Tibial nerve (tissue), 4 donors: ENCODE measurements around the gene ADAMTS2.

Experiments used
- CTCF ChIP-seq, 5 experiments: fragments of 200-600 bp in 3 of 5; fragments of 450-650 bp in 2 of 5; sonication (generic) in 3 of 5; IDR thresholded peaks; one replicate each; pipeline ENCODE4 v1.5.1; 2016 to 2019; ENCODE audit warnings: antibody characterized with exemption in 5 of 5, mild to moderate bottlenecking in 3 of 5, moderate library complexity in 2 of 5
- EP300 ChIP-seq, 2 donors: sonication (generic); formaldehyde crosslinking; IDR thresholded peaks; one replicate each; pipeline ENCODE4 v1.6.1; 2017; ENCODE audit warnings: antibody characterized with exemption in 2 of 2, mild to moderate bottlenecking in 1 of 2
- POLR2A ChIP-seq, 2 donors: fragments of 450-650 bp; IDR thresholded peaks; one replicate each; pipeline ENCODE4 v1.6.1; 2017; ENCODE audit warnings: antibody characterized with exemption in 2 of 2, mild to moderate bottlenecking in 2 of 2, moderate library complexity in 2 of 2

- TF ChIP-seq CTCF (IDR thresholded peaks at IDR 0.05) (no peak), EP300 (IDR thresholded peaks at IDR 0.05) (no peak), POLR2A (IDR thresholded peaks at IDR 0.05) (no peak)
Measured at GRCh38 chr5:179113143-179113530, 232.1 kb downstream of the ADAMTS2 start.
